Hematopoietic multipotent progenitor cell treated with erythropoietin and hydrocortisone succinate and interleukin-3 and kit ligand, for 8 days (in vitro differentiated cells): Measurements from ENCODE around the gene RALGPS2.
"Not testable (repeated sequence)": the region's sequence is repeated elsewhere in the genome, so short reads cannot be mapped to it uniquely, and the experiment has no call there.

Experiments
- DNase-seq: peaks from one replicate; pipeline ENCODE4 v3.0.0-alpha.2; 2015

Gene RALGPS2

DNA sequence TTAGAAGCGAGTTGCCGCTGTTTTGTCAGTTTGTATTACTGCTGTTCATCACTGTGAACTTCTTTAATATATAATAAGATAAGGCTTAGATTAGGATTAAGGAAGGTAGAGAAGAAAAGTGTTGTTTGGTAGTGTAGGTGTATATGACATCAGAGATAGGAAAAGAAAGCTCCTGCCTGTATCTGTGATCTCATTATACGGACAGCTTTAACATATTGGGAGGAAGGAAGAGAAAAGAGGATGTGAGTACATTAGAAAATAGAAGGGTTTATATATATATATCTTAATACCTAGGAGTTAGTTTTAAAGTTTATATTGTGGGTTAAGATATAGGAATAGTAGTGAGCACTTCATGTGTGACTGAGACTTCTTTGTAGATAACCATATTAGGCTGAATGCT is 71.0 kb downstream of the RALGPS2 start:
- DNase-seq: no peak

DNA sequence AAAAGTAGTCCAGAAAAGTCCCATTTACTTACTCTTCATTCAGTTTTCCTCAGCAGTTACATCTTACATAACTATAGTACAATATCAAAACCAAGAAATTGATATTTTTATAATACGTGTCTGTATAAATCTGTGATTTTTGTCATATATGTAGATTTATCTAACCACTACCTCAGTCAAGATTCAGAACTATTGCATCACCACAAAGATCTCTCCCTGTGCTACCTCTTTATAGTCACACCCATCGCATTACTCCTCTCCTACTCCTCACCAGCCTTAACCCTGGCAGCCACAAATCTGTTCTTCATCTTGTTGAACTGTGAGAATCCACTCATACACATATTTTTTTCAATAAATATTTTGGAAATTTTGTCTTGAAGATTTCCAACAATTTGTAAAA is 72.5 kb downstream of the RALGPS2 start:
- DNase-seq: no peak

DNA sequence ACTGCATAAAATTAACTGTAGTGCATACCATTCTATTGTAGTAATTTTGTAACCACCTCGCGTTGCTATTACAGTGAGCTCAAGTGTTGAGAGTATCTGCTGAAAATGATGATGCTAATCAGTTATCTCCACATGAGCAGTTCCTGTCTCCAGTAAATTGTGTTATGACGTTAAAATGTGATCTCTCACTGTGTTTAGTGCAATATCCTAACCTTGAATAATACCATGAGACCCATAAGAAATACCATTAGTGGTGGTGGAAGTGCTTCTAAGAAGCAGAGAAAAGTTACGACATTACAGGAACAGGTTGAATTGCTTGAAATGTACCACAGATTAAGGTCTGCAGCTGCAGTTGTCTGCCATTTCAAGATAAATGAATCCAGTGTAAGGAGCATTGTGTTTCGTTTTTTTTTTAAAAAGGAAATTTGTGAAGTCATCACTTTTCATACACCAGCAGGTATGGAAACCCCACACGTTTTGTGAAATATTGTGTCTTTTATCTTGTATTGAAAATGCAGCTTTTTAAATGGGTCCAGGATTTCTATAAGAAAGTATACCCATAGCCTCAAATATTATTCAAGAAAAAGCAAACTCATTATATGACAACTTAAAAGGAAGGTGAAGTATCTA is 73.3 kb downstream of the RALGPS2 start:
- DNase-seq: no peak

DNA sequence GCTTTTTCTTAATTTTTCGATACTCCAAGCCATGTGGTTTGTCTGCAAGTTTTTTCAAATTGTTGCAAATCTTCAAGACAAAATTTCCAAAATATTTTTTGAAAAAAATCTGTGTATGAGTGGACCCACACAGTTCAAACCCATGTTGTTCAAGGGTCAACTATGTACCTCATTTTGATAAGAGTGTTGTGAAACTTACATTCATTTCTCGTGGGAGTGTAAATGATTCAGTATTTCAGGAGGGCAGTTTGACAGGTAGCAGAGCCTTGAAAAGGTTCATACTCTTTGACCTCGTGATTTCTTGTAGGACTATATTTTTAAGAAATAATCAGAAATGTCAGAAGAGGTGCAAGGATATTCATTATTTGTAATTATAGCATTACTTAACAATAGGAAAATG is 77.8 kb downstream of the RALGPS2 start:
- no peak for DNase-seq

DNA sequence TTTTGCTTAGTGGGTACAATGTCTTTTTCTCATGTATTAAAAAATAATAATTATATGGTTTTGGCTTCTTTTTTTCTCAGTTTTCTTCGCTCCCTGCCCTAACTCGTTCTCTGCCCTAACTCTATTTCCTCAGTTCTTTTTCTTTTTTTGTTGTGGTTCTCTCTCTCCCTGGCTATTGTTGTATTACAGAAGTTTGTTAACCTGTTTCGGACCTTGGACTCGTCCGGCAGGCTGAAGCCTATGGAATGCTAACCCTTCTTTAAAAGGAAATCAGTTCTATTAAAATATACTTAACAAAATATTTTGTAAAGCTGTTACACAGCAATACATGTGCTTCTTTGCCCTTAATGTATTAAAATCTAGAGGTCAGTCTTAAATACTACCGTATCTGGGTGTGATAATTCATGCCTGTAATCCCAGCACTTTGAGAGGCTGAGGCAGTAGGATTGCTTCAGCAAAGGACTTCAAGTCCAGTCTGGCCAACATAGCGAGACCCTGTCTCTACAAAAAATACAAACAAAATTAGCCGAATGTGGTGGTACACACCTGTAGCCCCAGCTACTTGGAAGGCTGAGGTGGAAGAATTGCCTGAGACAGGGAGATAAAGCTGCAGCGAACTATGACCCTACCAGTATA is 81.7 kb downstream of the RALGPS2 start:
- DNase-seq: no peak

DNA sequence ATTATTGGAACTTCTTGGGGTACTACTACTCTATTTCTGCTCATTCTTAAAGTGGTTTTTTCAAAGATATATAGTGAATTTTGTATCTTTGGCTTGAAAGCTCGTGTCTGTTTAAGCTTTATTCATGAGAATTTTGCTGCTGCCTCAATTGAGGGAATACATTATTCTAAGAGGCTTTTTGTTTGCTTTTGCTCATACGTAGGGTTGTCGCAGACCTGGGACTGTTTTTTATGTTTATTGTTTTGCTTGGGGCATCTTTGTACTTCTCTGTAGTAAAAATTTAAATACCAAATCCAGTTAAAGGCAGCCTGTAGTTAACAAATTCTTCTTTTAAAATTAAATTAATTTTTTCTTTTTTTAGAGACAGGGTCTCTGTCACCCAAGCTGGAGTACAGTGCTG is 83.5 kb downstream of the RALGPS2 start:
- DNase-seq: no peak

DNA sequence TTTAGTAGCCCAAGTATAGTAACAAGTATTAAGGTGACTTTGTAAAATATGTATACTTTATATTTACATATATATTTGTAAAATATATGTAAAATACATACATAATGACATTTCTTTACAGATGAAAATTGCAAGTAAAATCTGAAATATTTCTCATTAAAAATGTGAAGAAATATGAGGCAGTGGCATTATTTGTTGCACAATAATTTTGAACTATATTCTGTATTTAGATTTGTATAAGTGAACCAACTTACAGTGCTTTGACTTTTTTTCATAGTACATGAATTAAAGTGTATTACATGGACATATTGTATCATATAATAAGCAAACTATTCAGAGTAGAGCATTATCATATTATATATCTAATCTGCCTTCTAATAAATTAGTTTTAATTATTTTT is 85.5 kb downstream of the RALGPS2 start:
- no peak for DNase-seq

DNA sequence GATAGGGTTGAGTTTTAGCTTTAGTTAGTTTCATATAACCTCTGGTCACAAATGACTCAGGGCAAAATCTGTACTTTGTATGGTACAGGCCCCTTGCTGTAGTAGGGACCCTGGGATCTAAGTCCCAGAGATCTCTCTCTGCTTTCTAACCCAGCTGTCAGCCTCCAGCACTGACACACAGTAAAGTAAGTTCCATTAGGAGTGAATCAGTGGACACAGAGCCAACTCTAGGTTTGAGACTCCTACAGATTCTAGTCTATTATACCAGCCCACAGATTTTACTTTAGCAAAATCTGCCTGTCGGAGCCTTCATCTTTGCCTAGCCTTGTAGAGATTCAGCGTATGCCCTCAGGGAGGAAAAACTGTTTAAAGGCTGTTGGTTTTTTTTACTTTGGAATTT is 93.4 kb downstream of the RALGPS2 start:
- DNase-seq: no peak

DNA sequence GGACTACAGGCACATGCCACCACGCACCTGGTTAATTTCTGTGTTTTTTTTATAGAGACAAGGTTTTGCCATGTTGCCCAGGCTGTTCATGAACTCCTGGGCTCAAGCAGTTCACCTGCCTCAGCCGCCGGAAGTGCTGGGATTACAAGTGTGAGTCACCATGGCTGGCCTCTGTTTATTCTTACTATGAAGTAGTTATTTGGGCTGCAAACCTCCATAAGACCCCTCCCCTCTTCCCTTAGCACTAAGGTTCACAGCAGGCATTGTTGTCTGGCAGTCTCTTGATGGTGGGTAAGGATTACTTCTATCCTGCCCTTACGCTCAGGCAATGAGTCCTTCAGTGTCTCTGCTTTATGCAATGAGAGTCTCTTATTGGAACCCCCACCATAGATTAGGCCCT is 94.1 kb downstream of the RALGPS2 start:
- no peak for DNase-seq

DNA sequence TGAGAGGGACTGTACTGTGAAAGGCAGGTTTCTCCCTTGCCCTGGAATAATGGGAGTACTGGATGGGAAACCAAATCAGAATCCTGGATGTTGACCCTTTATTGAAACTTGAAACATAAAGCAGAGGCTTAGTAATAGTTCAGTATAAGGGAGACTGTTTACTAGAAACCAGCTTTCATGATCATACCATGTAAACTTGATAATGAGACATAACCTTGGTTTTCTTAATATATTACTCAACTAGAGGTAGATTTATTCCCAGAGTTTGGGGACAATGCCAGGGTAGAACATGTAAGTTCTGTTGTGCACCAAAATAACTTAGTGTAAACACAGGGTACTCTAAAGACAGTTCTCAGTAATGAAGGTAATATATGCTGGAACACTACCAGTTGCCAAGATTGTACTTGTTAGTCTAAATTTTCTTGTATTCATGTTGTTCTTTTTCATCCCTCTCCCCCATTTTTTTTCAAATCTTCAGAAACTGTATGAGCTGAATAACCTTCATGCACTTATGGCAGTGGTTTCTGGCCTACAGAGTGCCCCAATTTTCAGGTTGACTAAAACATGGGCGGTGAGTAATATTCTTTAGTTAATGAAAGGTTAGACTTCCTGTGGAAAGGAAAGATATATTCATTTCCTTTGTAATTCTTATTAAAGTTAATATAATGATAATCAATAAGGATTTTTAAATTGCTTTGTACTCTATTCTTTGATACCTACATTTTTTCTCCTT is 96.3 kb downstream of the RALGPS2 start:
- no peak for DNase-seq

DNA sequence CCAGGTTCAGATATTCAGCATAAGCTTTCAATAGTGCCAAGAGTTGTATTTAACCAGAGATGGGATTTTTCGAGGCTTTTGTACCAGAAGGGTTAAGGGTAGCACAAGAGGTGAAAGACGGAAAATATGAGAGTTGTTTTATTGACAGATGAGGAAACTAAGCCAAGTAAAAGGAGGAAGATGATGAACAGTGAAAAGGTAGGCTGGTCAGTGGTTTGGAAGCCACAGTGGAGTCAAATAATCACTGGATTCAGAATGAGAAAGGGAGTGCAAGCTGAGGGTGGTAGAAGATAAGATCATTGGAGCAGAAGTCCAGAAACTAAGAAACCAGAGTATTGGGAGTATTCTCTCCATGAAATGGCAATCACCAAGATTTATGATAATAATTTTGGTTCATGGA is 100.1 kb downstream of the RALGPS2 start:
- no peak for DNase-seq

DNA sequence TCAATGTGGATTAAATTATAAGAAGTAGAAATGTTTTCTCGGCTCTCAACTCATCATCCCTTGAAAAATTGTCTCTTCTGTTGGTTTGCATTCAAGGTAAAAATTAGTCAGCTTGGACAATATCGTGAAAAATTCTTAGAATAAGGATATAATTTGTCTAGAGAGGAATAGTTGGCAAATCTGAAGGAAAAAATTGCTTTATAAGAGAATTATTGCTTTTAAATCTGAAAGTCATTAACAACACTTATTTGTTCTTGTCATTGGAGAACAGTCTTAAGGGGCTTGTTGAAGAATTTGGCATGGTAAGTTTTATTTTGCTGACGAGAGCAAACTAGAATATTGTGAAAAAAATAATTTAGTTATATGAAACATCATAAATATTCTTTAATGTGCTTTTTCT is 119.4 kb downstream of the RALGPS2 start:
- no peak for DNase-seq

DNA sequence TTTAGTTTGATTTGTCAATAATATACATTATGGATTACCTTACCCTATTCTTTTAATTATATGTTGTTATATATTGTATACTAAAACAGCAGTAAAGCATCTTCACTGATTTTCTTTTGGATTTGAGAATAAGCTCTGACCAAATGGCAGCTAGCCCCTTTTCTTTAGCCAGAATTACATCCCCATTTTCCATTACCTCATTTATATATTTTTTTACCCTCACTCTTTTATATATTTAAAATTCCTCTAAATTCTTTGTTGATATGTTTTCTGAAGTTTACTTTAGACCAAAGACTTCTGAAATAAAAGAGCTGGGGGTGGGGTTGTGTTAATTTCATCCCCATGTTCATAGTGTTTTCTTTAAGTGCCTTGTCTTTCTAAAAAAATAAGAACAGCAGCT is 121.3 kb downstream of the RALGPS2 start:
- DNase-seq: no peak

DNA sequence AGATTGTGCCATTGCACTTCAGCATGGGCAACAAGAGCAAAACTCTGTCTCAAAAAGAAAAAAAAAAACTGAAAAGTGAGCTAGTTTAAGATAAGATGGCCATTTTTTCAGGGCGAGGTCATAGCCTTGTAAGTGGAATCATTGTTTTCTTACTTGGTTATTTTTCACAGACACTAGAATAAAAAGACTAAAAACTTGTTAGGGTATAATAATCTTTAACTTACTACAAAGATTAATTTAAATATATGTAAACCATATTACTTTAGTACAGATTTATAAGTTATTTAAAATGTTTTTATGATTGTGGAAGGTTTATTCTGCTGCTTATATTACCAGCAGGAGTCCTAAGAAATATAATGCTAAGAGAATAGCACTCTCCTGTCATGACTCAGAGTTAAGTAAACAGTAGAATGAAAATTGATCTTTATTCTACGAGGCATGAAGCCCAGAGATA is 122.4 kb downstream of the RALGPS2 start:
- DNase-seq: no peak

DNA sequence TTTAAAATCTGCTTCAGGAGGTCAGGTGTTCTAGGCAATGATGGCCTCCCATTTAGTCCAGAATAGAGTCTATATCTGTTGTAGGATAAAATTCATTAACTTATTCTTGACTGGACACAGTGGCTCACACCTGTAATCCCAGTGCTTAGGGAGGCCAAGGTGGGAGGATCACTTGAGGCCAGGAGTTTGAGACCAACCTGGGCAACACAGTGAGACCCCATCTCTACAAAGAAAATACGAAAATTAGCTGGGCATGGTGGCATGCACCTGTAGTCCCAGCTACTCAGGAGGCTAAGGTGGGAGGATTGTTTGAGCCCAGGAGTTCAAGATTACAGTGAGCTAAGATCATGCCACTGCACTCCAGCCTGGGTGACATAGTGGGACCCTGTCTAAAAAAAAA is 122.9 kb downstream of the RALGPS2 start:
- DNase-seq: not testable (repeated sequence)

DNA sequence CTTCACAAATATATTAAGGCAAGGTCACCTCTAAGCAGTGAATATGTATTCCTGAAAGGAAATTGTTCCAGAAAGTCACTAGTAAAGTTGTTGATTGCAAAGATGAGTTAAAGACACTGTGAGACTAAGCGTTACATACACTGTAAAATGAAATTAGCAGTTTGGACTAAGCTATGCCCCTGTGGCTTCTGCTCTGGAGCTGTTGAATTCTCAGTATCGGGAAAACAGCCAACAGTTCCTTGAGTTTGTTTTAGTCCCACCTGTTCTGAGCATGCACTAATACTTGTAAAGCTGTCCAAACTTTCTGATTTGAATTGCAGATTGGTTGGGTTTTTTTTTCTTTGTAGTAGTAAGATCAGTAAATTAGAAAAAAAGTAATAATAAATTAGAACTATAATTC is 124.9 kb downstream of the RALGPS2 start:
- DNase-seq: no peak

DNA sequence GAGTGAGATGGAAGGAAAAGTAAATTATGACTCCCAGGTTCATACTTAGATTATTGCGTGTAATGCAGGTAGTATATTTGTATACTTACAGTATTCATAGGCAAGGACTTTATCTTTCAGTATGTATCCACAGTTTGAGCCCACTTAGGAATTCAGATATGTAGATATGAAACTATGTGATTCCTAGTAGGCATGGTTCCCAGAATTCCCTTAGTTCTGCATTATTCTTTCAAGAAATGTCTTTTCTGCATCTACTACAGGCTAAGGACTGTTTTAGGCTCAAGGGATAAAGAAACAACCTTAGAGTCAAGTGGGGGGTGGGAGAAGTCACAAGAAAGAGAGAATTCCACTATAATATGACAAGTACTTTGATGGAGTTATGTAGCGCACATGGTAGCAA is 132.1 kb downstream of the RALGPS2 start:
- DNase-seq: no peak

DNA sequence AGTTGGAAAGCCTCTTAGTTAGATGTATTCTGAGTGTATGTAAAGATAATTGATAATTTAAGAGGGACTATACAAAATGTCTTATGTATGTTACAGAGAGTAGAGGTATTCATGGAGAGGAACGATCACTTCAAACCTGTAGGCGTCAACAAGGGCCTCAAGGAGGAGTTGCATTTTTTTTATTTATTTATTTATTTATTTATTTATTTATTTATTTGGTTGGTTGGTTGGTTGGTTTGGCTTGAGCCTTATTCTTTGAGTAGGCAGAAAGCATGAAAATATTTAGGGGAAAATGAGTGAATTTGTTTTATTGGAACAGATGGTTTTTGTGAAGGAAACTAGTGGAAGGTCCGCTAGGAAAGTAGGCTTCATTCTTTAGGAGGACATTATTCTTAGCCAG is 137.4 kb downstream of the RALGPS2 start:
- DNase-seq: no peak

DNA sequence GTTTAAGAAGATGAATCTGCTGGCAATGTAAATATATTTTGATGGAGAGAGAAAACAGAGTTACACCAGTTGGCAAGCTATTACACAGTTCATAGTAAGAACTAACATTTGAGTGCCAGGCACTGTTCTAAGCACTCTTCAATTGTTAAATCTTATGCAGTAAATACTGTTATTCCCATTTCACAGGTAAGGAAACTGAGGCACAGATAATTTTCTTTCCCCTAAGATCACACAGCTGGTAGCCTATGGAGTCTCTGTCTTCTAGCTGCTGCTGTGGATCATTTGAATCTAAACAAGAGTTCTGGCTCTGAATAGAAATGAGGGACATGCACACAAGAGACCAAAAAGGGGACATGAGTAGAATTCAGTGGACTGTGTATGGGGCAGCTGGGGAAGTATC is 137.8 kb downstream of the RALGPS2 start:
- DNase-seq: no peak

DNA sequence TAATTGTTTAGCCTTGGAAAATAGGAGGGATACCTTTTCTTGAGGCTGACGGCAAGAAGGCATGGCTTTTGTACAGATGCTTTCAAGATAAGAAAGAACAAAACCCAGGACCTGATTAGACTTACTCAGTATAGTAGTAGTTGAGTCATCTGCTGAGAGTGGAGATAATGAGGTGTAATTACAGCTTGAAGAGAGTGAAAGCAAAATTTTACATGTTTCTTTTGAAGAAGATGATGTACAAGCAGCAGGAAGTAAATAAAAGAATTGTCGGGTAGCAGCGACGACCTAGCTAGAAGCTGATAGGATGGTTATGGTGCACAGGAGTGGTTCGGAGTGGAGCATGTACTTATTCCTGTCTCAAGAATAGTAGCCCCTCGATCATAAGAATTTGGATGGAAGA is 139.3 kb downstream of the RALGPS2 start:
- no peak for DNase-seq

DNA sequence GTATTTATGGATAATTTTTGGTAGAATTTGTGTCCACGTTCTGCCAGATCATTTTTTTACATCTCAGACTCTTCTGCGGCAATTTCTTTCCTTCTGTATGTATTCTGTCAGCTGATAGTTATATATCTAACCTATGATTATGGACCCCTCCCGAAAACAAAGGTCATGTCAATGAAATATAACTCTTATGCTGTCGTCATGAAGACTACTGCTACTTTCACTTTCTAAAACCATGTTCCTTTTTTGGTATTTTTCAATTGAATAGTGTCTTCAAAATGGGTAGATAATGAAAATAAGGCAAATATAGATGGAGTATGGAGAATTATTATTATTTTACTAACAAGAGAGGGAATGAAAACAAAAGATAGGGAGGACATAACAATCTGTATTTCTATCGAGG is 142.6 kb downstream of the RALGPS2 start:
- DNase-seq: no peak

DNA sequence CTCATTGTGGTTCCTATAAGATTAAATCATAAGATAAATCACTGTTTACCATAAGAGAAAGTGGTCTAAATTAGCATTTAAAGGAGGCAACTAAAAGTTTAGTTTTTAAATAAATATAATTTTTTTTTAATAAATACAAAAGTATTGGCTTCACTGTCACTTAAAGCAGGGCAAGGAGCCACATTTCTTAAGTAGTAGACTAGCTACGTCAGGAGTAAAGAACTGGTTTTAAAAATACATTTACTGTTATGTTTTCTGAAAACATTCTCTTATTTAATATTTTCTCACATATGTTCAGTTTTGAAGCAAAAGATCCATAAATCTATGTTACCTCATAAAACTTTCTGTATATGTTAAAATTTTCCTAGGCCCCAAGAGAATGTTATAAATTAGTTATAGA is 143.7 kb downstream of the RALGPS2 start:
- no peak for DNase-seq

DNA sequence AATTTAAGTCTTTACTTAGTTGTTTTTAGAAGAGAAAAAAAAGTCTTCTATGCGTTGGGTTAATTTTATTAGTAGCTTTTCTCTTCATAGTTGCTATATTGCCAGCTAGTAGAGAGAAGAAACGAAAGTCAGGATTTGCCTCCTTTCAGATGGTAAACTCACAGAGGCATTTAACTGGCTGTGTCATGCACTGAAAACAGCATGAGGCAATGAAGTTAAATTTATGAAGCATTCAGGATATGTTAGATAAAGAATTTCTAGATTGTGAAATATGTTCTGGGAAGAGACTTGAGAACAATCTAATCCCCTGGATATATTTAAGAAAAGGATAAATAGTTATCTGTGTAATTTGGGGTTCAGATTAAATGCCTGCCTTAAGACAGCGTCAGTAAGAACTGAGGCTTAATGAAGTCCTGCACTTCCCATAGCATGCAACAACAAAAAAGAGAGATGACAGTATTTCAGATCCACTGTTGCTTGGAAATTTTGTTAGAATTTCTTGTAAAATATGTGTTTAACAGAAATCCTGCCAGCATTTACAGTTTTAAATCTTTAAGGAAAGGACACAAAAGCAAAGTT is 144.2 kb downstream of the RALGPS2 start:
- DNase-seq: no peak

DNA sequence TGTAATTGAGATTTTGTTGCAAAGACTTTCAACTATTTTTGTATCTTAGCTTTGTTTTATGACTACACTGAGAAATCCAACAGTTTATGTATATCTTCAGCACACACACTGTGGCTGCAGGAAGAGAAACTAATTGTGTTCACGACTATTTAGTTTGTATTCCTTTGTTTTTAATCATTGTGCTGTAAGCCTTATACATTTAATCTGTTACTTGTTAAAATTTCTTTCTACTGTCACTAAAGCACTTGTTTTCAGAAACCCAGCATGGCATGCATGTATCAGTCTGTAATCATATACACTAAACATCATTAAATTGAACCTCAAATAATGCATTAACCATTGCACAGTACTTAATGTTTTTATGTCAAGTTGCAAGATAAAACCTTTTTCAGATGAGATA is 145.2 kb downstream of the RALGPS2 start:
- no peak for DNase-seq
